Measurements from ENCODE around the gene SCIN.

DNA sequence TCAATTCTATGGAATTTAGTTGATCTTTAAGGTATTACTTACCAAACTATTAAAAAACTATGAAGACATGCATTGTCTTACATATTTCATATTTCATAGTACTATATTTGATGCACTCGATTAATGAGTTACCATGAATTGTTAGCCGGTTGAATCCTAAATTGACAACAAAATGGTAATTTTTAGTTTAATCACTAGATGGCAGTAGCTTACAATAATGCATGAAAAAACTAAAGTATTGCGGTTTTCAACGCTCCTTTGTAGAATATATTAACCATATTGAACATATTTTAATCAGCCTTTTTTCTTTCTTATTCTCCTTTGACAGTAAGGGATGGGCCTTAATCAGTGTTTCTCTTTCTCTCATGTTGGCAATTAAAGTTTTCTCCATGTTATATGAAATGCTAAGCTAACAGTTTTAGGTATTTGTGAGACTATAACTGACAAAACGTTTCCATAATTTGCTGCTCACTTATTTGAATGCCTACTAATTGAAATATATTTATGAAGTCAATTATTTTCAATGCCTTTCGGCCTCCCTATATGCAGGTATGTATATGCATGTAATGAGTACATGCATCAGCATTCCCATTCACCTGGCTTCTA lies 68.4 kb downstream of the SCIN start:
- TF ChIP-seq, protein P1, sequence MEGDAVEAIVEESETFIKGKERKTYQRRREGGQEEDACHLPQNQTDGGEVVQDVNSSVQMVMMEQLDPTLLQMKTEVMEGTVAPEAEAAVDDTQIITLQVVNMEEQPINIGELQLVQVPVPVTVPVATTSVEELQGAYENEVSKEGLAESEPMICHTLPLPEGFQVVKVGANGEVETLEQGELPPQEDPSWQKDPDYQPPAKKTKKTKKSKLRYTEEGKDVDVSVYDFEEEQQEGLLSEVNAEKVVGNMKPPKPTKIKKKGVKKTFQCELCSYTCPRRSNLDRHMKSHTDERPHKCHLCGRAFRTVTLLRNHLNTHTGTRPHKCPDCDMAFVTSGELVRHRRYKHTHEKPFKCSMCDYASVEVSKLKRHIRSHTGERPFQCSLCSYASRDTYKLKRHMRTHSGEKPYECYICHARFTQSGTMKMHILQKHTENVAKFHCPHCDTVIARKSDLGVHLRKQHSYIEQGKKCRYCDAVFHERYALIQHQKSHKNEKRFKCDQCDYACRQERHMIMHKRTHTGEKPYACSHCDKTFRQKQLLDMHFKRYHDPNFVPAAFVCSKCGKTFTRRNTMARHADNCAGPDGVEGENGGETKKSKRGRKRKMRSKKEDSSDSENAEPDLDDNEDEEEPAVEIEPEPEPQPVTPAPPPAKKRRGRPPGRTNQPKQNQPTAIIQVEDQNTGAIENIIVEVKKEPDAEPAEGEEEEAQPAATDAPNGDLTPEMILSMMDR (IDR thresholded peaks at IDR 0.05): peak in 5 of 7 experiments; percentile 14 to 63 (median 38)
- TF ChIP-seq EP300 (IDR thresholded peaks at IDR 0.05) (no peak), POLR2AphosphoS5 (IDR thresholded peaks at IDR 0.05) (no peak)
